Measurements from ENCODE around the gene CPSF4.
A peak's percentile ranks its signal among the peaks of the same experiment; 100 is the strongest.
"Not testable (repeated sequence)": the region's sequence is repeated elsewhere in the genome, so short reads cannot be mapped to it uniquely, and the experiment has no call there.

The CPSF4 gene

DNA sequence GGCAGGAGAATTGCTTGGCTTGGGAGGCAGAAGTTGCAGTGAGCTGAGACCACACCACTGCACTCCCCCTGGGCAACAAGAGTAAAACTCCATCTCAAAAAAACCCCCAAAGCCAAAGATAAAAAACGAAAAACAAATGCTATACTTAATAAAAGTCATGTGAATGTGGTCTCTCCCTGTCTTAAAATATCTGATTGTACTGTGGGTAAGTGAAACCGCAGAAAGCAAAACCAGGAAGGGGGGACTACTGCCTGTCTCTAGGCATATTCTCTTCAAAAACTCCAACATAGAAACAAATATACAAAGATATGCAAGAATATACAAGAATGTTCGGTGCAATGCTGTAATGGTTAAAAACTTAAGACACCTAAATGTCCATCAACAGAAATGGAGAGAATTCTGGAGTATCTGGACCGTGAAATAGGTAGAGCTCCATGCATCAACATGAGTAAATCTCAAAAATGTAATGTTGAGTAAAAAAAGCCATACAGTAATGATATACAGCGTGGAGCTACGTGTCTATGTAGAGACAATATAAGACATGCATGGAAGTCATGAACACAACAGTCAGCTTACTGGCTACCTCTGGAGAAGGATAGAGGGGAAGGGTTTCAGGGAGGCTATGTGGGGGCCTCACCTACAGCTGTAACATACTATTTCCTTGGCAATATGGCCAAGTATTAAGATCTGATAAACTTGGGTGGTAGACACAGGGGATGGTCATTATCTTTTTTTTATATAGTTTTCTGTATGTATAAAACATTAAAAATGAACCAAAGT, 59.2 kb downstream of the CPSF4 start:
- Histone ChIP-seq H3K27ac (no peak overlapping the region), H3K27me3 (ENCODE audit: insufficient read depth, low read depth, severe bottlenecking) (no peaks in the 10 kb centered on the region), H3K36me3 (peaks cover 61% of the 10 kb centered on the region), H3K9me3 (ENCODE audit: severe bottlenecking) (peaks cover 5% of the 10 kb centered on the region), H3K4me3 (ENCODE audit: low read depth, low read length) (no peak overlapping the region)
- TF ChIP-seq, protein P1, sequence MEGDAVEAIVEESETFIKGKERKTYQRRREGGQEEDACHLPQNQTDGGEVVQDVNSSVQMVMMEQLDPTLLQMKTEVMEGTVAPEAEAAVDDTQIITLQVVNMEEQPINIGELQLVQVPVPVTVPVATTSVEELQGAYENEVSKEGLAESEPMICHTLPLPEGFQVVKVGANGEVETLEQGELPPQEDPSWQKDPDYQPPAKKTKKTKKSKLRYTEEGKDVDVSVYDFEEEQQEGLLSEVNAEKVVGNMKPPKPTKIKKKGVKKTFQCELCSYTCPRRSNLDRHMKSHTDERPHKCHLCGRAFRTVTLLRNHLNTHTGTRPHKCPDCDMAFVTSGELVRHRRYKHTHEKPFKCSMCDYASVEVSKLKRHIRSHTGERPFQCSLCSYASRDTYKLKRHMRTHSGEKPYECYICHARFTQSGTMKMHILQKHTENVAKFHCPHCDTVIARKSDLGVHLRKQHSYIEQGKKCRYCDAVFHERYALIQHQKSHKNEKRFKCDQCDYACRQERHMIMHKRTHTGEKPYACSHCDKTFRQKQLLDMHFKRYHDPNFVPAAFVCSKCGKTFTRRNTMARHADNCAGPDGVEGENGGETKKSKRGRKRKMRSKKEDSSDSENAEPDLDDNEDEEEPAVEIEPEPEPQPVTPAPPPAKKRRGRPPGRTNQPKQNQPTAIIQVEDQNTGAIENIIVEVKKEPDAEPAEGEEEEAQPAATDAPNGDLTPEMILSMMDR (IDR thresholded peaks at IDR 0.05; ENCODE audit: low read depth, low read length): no peak
- no peak for DNase-seq

DNA sequence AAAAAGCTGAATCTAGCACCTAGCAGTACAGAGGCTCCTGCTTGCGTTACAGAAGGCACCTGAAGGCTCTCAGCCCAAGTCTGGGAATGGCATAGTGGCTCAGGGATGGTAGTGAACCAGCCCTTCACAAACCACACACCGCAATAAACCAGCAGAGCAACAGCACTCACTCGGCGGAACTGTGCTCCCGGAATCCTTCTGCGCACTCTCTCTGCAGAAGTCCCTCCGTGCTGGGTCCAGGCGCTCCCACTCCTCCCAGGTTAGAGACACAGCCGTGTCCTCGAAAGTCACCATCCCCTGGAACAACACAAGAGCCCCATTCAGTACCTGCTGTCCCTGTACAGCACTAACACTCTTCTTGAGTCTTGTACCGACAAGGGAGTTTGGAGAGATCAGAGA, 59.8 kb downstream of the CPSF4 start:
- no peak for DNase-seq
- Histone ChIP-seq H3K9me3 (ENCODE audit: severe bottlenecking) (peaks cover 5% of the 10 kb centered on the region), H3K27ac (no peak overlapping the region), H3K27me3 (ENCODE audit: insufficient read depth, low read depth, severe bottlenecking) (no peaks in the 10 kb centered on the region), H3K4me3 (ENCODE audit: low read depth, low read length) (no peak overlapping the region), H3K36me3 (peaks cover 55% of the 10 kb centered on the region)
- TF ChIP-seq, protein P1 (IDR thresholded peaks at IDR 0.05; ENCODE audit: low read depth, low read length): no peak

DNA sequence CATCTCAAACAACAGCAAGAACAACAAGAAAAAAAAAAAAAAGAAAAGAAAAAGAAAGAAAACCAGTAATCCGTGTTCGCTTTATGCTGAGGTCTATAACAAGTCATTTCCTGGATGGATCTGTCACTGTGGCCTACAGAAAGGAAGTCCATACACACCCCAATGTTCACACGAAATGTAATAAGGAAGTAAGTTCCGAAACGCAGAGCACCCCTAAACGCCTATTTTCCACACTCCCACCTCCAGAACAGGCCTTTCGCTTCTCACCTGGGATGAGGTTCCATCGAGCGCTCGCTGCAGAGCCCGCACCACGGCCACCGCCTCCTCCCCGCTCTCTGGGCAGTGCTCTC, 60.6 kb downstream of the CPSF4 start:
- peak overlapping the region; percentile 83 for H3K27ac ChIP-seq
- peaks cover 47% of the 10 kb centered on the region for H3K36me3 ChIP-seq
- peaks cover 2% of the 10 kb centered on the region for H3K9me3 ChIP-seq (ENCODE audit: severe bottlenecking)
- peak overlapping the region; percentile 76 for H3K4me3 ChIP-seq (ENCODE audit: low read depth, low read length)
- TF ChIP-seq, protein P1 (IDR thresholded peaks at IDR 0.05; ENCODE audit: low read depth, low read length): no peak
- no peak for DNase-seq
- no peaks in the 10 kb centered on the region for H3K27me3 ChIP-seq (ENCODE audit: insufficient read depth, low read depth, severe bottlenecking)

DNA sequence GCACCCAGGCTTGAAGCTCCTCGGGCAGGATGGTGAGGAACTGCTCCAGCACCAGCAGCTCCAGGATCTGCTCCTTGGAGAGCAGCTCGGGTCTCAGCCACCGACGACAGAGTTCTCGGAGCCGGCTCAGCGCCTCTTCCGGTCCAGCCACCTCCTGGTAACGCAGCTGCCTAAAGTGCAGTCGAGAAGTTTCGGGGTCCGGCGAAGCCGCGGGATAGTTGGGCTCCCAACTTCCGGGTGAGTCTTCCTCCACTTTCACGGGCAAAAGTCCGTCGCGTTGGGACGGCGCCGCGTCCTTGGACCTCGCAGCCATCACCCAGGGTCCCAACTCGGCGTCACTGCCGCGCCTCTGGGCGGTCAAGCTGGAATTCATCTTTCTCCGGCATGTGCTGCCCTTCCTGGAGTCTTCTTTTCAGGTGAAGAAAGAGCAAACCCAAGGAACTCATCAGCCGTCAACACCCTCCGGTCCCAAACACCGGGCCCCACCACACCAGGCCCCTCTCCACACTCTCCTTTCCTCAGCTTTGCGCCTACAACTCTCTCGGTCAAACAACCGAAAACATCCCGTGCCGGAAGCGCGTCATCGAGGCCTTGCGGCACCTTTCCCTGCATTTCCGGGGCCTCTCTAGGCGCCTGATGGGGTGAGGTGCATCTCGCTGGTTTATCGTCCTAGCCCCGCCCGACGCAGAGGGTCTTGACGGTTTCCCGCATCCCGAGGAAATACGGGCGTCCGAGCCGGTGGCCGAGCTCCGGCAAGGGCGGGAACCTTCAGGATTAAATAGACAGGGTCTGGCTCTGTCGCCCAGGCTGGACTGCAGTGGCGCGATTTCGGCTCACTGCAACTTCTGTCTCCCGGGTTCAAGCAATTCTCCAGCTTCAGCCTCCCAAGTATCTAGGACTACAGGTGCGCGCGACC, 61.2 kb downstream of the CPSF4 start, which contains the start of gene ZNF394:
Gene ZNF394, minus strand, starts transcription at position 561 of the 916 bp plus-strand sequence. Its CDS starts 188 bp downstream, at position 373.
- TF ChIP-seq, protein P1 (IDR thresholded peaks at IDR 0.05; ENCODE audit: low read depth, low read length): no peak
- no peaks in the 10 kb centered on the region for H3K9me3 ChIP-seq (ENCODE audit: severe bottlenecking)
- H3K4me3 ChIP-seq (ENCODE audit: low read depth, low read length): peak within 1 kb of the TSS; percentile 76
- DNase-seq: peak; percentile 94
- H3K27ac ChIP-seq: peak within 1 kb of the TSS; percentile 83
- H3K36me3 ChIP-seq: peaks cover 46% of the 10 kb centered on the region
- no peaks in the 10 kb centered on the region for H3K27me3 ChIP-seq (ENCODE audit: insufficient read depth, low read depth, severe bottlenecking)

DNA sequence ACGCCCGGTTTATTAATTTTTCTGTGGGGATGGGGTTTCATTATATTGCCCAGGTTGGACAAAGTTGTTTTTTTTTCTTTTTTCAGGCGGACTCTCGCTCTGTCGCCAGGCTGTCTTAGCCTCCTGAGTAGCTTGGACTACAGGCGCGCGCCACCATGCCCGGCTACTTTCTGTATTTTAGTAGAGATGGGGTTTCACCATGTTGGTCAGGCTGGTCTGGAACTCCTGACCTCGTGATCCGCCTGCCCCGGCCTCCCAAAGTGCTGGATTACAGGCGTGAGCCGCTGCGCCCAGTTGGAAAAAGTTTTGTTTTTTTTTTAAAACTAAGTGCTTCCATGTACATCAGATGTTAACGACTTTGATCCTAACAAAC, 61.9 kb downstream of the CPSF4 start:
- Histone ChIP-seq H3K9me3 (ENCODE audit: severe bottlenecking) (no peaks in the 10 kb centered on the region), H3K27me3 (ENCODE audit: insufficient read depth, low read depth, severe bottlenecking) (no peaks in the 10 kb centered on the region), H3K36me3 (peaks cover 39% of the 10 kb centered on the region), H3K4me3 (ENCODE audit: low read depth, low read length) (peak overlapping the region; percentile 76), H3K27ac (peak overlapping the region; percentile 83)
- TF ChIP-seq, protein P1 (IDR thresholded peaks at IDR 0.05; ENCODE audit: low read depth, low read length): no peak
- no peak for DNase-seq

DNA sequence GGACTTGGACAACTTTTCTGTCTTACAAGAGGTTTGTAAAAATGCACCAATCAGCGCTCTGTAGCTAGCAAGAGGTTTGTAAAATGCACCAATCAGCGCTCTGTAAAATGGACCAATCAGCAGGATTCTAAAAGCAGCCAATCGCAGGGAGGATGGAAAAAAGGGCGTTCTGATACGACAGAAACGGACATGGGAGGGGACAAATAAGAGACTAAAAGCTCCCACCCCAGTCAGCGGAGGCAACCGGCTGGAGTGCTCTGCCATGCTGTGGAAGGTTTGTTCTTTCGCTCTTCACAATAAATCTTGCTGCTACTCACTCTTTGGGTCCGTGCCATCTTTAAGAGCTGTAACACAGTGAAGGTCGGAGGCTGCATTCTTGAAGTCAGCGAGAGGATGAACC, 62.5 kb downstream of the CPSF4 start:
- H3K36me3 ChIP-seq: peaks cover 33% of the 10 kb centered on the region
- not testable (repeated sequence) for H3K27ac ChIP-seq; H3K4me3 ChIP-seq (ENCODE audit: low read depth, low read length); H3K27me3 ChIP-seq (ENCODE audit: insufficient read depth, low read depth, severe bottlenecking); H3K9me3 ChIP-seq (ENCODE audit: severe bottlenecking); DNase-seq

All from WERI-Rb-1 (cell line).